GM18511 (cell line): ENCODE results near the gene ASPHD2.

Experiments
- ATAC-seq: cut with Tn5 transposase; IDR thresholded peaks from one replicate; pipeline ENCODE4 v1.9.1; 2021; ENCODE audit warnings: mild to moderate bottlenecking, moderate library complexity; ENCODE audit not compliant: unreplicated experiment

Gene ASPHD2

DNA sequence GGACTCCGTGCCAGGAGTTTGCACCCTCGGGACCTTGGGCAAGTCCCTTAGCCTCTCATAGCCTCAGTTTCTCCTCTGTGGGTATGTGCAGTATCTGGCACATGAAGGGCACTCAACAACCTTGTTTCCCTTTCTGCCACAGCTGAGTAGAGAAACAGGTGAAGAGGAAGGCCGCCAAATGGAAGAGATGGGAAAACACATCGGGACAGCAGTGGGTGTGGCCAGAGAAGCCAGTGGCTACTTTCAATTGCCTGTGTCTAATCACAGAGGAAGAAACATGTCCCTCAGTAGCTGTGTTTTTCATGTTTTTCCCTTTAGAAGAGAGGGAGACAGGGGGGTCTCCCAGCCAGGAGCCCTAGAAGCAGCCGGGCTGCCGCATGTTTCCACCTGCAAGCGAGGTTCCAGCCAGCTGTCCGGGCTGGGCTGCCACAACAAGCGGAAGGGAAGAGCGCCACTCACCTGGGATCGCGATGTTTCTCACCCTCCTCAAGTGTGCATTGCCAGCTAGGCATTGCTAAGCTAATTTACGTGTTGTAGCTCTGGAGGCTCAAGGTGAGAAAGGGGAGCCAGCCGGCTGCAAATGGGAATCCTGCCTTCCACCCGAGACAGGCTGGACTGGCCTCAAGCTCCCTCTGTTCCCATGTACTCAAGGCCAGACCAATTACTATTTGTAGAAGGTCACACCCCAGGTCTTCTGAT lies 16.7 kb downstream of the ASPHD2 start:
- no peak for ATAC-seq

DNA sequence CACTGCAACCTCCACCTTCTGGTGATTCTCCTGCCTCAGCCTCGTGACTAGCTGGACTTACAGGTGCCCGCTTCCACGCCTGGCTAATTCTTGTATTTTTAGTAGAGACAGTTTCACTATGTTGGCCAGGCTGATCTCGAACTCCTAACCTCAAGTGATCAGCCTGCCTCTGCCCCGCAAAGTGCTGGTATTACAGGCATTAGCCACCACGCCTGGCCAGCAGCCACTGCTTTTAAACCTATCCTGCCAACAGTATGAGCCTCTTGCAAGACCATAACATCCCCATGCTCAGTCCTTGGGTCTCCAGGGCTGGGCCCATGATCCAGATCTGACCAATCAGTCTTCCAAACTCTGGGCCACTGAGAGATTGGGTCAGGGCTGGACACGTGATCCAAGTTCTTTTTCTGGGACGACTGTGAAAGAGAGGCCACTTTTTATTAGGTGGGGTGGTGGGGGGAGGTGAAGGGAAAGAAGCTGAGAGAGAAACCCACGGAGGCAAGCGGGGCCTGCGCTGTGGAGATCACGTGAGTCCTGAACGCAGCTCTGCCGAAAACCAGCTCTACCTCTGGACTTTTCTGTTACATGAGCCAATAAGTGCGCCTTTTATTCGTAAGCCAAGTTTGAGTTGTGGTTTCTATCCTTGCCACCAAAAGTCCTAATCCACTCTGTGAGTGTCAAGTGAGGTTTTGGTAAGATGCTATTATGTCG lies 17.9 kb downstream of the ASPHD2 start:
- ATAC-seq = no peak

DNA sequence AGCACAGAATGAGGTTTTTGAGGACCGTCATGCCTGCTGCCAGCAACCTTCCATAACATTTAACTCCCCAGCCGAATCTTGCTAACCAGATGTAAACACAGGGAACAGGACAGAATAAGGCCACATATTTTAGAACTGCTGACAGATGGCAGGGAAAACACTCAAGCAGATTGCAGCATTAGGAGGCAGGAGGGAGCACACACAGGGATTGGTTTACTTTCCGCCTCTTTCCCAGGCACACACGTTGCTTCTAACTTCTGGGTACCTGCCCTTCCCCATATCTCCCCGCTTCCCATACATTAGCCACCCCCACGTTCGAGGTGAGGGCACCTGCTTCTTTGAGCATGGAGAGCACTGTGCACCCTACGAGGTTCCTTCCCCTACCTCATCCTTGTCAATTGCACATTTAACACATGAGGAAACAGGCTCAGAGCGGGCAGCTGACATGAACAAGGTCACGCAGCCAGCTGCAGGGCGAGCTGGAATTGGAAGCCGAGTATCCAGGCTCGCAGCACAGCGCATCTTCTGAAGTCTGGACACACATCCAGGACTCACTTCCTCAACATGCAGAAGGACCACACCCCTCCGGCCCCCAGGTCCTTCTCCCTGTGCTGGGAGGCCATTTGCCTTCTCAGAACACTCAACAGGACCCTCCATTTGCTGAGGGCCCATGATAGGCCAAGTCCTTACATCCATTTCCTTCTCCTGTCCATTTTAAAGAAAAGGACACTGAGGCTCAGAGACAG lies 18.7 kb downstream of the ASPHD2 start:
- no peak for ATAC-seq

DNA sequence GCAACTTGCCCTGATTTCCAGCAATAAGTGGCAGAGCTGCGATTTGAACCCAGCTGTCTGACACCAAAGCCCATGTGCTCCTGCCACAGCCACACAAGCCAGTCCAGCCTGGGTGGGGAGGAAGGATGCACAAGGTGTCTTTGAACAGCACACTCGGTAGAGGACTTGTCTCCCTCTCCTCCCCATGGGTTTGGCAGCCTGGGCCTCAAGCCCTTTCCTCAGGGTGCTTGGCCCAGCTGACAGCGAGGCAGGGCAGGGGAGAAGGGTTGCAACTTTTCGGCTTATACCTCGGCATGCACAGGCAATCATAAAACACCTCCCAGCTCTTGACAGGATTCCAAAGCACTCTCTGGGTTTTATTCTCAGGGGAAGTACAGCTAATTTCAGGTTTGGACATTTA lies 19.3 kb downstream of the ASPHD2 start:
- ATAC-seq = no peak

DNA sequence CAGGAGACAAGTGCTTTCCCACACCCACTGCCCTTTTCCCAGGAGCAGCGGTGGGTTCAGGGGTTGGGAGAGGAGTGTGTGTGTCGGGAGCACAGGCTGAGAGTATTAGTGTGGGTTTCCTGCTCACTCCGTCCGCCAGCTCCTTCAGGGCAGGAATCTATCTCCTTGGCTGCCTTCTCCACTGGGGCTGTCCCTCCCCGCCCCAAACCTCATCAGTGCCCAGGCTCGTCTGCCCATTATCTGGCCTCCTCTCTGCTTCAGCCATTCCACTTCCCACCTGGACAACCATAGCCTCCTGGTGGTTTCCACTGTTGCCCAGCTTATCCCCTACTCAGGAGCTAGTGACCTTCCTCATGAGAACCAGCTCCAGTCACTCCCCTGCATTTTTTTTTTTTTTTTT lies 19.9 kb downstream of the ASPHD2 start:
- ATAC-seq = no peak

DNA sequence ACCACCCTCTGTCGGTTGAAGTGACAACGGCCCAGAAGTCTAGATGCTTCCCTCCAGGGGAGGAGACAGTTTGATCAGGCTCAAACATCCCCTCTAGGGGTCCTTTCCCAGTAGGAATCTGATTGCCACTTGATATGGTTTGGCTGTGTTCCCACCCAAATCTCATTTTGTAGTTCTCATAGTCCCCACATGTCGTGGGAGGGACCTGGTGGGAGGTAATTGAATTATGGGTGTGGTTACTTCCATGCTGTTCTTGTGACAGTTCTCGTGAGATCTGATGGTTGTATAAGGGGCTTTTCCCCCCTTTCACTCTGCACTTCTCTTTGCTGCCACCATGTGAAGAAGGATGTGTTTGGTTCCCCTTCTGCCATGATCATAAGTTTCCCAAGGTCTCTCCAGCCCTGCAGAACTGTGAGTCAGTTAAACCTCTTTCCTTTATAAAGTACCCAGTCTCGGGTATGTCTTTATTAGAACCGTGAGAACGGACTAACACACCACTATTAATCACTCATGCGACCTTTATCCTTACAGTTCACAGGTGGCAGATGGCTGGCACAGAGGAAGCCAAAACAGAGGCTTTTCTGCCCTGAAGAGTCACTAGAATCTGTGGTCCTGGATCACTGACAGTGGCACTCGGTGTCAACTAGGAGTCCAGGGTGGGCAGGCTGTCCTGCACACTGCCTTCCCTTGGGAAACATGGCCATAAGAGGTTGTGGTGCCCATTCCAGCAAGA lies 21.6 kb downstream of the ASPHD2 start:
- no peak for ATAC-seq

DNA sequence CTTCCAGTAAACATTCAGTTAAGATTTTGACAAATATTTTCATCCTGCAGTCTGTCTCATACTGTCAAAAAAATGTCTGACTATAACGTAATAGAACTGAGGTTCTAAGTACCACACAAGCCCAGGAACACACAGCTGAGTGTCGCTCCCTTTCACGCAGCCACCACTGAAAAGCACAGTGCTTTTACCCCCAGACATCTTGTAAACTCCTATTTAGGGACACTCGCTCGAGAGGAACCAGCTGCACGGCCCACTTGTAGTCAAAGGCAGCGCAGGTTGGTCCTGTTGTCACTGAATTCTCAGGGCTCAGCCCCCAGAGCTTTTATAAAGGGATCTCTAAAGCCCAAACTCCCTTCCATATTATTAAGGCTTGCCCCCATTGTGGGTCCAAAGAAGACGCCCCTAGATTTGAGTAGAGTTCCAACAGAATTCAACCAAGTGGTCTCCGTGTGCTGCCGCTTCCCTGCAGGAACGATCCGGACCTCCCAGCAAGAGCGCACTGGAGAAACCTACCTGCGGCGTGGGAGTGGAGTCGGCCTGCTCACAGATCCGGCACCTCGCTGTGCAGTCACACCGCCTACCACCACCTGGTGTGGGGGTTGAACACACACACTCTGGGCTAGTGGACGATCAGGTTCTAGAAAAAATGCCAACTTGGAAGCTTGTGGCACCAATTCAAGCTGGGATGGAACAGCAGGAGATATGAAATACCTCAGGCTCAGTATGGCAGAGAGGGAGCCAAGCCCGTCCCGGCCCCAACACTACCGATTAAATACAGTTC lies 23.4 kb downstream of the ASPHD2 start:
- ATAC-seq = no peak

DNA sequence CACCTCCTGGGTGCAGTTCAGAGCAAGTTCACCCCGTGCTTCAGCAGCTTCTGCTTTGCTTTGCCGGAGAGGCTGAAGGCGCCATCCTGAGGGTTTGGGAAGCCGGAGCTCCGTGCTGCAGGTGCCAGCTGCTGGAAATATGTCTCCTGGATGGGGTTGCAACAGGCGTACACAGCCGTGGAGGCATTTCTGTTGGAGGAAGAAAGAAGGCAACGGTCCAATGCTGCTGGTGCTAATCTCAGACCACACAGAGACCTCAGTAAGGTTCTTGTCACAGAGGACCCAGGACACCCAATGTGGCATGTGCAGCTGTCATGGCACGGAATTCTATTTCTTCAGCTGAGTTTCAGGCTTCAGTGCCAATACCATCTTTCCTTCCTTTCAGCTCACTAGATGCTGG lies 24.2 kb downstream of the ASPHD2 start:
- ATAC-seq = no peak

DNA sequence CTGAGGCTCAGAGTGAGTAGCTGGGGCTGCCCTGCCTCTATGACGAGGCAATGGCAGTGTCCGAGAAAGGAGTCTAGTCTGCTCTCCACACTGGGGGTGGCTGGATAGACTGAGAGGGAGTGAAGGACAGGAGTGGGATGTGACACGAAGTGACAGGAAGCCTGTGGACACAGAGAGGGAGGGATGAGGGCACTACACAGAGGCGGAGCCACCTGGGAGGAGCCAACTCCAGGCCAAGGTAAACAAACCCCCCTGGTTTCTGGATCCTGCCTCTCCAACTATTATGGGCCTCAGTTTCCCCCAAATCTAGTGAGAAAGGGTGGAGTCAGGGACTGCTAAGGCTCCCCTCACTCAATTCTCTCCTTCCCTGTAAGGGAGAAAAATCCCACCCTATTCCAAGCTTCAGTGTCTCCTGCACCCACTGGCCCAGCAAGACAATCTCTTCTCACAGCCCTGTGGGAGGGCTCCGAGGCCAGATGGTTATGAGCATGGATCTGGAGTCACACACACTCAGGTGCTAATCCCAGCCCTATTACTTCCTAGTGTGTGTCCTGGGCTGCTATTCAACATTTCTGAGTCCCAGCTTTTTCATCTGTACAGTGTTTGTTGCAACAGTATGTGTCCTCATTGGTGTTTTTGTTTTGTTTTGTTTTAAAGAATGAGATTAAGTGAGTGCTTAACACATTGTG lies 24.9 kb downstream of the ASPHD2 start:
- ATAC-seq = no peak

DNA sequence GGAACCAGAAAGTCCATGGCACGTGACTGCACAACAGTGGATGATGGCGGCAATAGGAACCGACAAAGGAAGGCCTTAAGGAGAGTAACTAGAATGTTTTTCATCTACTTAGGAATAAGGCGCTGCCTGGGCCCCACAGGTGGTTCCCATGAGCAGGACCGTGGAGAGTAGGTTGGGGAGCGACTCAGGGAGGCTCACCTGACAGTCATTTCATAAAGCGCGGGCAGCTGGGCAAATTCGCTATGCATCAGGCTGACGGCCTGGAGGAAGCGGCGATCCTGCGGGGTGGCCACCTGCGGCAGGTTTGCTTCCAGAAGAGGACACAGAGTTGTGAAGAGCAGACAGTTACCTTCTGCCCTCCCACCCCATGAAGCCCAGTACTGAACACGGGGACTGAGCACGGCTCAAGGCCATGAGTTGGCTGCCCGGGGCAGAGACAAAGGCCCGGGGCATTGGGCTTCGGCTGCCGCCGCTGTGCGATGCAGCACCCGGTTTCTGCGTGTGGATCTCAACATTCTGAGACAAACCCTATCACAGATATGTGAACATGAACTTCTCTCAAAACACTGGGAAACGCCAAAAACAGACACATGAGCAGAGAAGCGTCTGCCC lies 28.7 kb downstream of the ASPHD2 start:
- ATAC-seq = no peak

DNA sequence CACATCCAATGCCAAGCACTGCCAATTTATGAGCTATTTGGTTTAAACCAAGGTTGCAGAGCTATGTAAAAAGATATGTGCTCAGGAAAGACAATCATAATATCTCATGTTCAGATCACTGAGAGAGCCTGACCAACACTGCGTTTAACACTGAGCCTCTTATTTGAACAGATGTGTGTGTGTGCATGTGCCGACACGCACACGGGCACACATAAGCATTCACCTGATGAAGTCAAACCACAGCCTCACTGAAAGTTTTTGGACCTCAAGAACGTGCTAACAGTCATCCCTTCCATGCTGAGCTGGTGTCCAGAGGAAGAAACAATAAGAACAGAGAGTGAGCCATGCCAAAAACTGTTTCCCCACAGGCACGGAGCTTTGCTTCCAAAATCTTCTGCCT lies 31.1 kb downstream of the ASPHD2 start:
- no peak for ATAC-seq

DNA sequence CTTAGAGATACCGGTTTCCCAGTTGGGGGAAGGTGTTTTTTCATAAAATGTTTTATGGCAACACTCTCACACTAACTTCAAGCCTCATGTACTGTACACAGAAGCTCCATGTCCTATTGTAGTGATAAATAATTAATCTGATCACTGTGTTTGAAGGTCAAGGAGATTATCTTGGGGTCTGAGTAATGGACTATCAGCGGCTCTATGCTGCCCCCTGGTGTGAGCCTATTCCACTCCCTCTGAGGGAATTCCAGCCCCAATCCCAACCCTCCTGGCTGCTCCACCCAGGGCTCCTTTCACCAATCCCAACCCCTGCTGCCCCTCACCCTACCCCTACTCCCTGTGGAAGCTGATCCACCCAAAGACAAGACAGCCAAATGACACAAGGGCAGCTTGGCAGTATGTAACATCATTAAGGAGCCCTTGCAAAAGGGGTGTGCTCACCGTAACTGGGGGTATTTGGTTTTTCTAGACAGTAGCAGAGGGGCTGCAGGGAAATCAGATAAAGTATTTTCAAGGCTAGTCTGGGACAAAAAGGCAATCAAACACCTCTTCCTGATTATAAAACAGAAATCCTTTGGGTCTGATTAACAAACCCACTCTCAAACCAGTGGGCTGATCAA lies 32.2 kb downstream of the ASPHD2 start:
- ATAC-seq = no peak

DNA sequence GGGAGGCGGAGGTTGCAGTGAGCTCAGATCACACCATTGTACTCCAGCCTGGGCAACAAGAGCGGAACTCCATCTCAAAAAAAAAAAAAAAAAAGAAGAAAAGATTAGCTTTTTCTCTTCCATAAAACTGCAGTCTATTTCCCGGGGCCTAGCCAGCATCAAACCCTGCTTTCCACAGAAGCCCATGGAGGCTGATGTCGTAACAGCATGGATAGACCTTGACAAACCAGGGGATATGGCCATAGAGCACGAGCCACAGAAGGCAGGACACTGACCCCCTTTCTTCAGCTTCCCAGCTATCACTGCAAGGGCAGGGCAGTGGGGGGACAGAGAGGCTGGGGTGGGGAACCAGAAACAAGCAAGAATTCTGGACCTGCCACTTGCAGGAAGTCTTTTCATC lies 33.0 kb downstream of the ASPHD2 start:
- no peak for ATAC-seq

DNA sequence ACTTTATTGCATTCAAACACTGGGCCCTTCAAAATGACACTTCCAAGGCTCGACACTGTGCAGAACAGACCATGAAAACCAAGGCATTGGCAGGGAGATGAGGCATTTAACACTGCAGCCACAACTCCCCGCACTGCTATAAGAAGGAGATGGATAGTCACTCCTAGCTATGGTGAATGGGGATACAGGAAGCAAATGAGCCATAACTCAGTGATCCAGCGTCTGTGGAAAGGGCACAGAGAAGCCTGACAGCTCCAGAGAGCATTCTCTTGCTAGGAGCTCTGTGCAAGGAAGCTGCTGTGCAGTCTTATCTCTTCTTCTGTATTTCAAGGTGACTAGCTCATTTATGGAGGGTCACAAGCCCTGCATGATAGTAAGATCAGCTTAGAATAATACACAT lies 33.6 kb downstream of the ASPHD2 start:
- no peak for ATAC-seq

DNA sequence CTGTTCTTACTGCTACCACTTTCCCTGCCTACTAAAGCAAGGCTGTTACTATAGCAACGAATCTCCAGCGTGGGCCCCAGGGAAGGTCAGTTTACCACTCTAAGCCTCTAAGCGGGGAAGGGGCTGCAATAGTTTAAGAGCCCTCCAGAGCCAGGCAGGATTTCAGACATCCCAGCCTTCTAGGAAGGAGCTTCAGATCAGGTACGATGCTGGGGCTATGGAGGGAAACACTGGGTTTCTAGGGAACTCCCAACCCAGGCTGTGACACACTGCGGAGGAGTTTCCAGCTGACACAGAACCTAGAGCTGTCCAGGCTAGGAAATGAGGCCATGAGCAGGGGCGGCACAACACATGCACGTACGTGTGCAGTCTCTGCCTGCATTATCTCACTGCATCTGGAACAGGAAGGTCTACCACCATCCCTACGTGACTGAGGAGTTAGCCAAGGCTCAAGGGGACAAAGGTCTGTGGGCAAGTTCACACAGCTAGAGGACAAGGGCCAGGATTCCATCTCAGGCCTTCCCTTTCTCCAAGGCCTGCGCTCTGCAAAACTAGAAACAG lies 34.1 kb downstream of the ASPHD2 start:
- no peak for ATAC-seq

DNA sequence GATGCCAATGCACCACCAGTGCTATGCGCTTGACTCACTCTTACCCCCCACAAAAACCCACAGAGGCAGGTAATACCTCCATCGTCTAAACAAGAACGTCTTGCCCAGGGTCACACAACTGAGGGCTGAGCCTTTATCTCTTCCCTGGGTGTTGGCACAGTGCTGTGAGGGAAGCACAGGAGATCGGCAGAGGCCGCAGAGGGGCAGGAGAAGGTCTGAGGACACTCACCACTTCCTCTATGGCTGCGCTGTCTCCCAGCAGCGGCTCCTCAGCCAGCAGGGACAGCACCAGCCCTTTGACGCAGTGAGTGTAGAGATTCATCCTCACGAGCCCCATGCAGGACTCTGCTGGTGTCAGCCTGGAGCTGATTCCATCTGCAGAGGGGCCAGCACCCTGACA lies 34.6 kb downstream of the ASPHD2 start:
- no peak for ATAC-seq

DNA sequence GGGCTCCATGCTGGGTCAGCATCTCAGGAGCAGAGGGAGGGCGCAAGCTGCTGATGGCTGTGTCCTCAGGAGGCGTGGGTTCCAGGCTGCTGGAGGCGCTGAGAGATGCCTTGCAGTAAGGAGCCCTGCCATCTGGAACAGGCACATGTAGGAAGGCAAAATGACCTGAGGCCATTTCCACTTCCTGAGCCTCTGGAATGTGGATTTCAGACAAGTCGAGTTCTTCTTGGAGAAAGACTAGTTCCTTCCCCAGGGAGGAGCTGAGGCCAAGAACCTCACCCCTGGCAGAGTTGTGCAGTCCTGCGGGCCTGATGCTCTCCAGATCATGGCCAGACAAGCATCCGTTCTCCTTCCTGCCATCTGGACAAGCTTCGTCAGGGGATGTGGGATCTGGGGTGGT lies 35.3 kb downstream of the ASPHD2 start:
- no peak for ATAC-seq

DNA sequence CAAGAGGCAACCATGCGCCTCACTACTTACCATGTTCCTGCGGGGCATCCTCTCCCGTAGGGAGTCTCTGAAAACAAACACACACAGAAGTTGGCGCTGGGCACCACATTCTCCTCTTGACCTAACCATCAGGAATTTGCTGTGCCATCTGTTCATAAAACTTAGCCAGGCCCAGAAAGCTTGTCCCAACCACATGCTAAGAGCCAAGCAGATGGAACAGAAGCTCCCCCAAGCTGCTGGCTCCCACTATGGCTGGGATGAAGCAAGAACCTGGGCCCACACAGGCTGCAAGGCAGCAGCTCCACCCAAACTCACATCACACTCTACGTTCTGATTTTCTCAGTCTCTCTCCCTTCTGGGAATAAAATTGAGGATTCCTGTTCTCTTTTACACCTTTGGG lies 37.1 kb downstream of the ASPHD2 start:
- ATAC-seq = no peak

DNA sequence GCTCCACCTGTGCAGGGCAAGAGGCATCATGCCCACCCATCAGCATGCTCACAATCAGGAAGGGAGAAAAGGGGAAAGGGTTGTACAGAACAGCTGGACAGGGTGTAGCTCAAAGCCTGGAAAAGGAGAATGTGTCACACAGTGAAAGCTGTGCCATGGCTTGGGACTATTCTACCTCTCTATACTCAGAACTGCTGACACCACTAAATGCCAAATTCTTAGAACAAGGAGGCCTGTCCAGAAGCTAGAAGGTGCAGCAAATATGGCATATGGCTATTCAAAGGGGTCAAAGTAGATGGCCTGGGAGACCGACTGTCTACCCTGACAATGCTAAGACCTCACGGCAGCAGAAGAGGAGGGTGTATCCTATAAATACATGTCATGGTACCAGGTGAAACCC lies 41.7 kb downstream of the ASPHD2 start:
- no peak for ATAC-seq
